Activated CD4-positive, alpha-beta T cell treated with anti-CD3 and anti-CD28 coated beads, Interleukin-10, Interleukin-2, amounts not matched to agents 100 ng/mL and 50 ng/mL, durations not matched to agents 16 hours and 8 hours (primary cell): Measurements from ENCODE around the gene HLA-DMB.
"Not testable (repeated sequence)": the region's sequence is repeated elsewhere in the genome, so short reads cannot be mapped to it uniquely, and the experiment has no call there.

Source experiments
- DNase-seq: peaks from one replicate; pipeline ENCODE4 v3.0.0-alpha.2; 2020

The HLA-DMB gene

DNA sequence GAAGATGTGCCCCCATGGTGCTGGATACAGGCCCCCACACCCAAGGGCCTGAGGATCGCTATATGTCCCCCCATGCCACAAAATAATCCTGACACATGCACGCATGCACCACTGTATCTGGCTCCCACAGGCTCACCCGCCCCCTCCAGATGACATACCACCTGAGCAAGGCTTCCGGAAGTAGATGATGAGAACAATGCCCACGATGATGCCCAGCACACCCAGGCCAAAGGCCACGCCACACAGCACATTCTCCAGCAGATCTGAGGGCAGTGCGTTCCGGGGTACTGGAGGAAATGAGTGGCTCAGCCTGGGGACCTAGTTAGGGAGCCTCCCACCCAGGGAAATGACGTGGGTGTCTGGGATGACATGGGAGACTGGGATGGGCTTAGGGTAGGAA is 8.3 kb upstream of the HLA-DMB start:
- DNase-seq, result no peak

DNA sequence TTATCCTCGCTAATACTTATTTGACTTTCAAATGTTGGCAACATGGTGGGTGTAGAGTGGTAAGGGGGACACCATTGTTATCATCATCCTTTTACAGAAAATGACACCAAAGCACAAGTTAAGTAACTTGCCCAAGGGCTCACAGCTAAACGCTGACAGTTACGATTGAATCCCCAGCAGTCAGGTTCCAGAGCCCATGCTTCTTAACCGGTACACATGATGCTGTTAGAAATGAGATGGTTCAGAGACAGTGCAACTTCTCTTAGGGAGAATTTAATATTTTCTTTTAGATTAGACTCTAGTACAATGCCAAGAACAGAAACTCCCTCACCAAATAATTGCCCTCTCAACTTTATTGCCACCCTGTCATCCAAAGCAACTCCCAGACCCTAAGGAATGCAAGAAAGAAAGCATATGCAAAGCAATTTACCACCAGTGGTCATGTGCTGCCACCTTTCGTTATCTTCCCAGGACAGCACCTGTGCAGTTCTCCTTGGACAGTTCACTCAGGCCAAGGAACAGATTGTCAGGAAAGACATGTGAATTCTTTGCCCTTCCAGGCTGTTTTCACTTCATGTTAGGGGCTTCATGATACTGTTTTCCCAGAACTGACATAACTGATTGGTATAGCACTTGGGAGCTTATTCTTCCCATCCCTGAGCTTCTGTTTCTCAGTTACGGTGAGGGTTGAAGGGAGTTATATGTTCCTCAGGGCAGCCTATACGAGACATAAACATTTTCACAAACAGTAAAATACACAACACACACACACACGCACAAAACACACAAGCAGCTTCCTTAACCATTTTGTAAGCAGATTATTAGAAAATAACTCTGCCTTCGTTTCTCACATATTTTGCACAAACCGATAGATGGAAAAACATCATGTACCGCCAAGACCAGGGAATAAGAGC is 7.0 kb upstream of the HLA-DMB start:
- peak; percentile 47 for DNase-seq

DNA sequence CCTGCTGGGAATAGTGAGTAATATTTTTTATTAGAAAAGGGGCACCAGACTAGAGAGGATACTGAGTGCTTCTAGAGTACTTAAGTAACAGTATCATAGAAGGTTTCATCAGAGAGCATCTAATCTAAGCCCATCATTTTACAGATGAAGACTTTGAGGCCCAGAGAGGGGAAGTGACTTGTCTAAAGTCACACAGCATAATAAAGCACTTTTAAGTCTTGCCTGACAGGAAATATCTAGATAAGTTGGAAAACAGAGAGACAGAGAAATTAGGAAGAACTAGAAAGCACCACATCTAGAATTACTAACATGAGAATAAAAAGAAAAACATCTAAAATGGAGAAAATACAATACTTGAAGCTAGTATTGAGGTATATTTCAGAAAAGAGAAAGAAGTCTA is 6.1 kb upstream of the HLA-DMB start:
- no peak for DNase-seq

DNA sequence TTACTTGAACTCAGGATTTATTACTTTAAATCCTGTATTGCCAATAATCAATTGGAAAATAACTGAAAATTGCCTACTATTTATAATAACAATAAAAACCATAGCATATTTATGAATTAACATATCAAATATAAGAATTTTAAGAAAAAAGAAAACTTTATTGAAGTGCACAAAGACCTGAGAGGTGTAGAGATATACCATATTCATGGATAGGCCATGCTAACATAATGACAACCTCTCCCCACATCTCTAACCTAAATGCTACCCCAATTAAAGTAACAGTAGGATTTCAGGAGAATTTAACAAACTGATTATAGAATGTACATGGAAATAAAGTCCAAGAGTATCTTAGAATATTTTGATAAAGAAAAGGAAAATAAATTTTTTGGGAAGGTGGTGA is 5.1 kb upstream of the HLA-DMB start:
- no peak for DNase-seq

DNA sequence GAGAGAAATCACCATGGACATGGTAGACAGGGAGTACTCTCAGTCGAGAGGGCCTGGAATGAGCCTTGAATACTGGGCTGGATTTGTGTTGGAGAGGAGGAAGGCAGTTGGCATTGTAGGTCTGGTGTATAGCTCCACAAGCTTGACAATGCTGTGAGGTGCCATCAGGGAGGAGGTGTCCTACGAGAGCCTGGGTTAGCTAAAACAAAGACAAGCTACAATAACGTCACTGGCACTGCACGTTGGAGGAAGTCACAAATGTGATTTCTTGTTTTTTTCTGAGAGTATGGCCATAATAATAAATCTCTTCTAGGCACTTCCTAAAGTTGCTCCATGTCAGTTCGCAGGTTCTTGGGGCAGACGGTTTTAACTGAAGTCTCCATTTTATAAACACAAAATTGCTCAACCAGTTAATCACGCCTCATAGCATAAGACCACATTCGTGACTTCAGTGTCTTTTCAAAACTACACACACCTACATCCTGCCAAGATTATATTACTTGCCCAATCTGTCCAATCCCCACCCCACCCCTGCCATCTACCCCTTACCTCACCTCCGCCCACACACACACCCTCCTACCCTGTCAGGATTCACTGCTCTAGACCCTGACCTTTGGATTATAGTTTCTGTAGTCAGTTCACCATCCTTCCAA is 4.4 kb upstream of the HLA-DMB start:
- DNase-seq, result peak; percentile 31

DNA sequence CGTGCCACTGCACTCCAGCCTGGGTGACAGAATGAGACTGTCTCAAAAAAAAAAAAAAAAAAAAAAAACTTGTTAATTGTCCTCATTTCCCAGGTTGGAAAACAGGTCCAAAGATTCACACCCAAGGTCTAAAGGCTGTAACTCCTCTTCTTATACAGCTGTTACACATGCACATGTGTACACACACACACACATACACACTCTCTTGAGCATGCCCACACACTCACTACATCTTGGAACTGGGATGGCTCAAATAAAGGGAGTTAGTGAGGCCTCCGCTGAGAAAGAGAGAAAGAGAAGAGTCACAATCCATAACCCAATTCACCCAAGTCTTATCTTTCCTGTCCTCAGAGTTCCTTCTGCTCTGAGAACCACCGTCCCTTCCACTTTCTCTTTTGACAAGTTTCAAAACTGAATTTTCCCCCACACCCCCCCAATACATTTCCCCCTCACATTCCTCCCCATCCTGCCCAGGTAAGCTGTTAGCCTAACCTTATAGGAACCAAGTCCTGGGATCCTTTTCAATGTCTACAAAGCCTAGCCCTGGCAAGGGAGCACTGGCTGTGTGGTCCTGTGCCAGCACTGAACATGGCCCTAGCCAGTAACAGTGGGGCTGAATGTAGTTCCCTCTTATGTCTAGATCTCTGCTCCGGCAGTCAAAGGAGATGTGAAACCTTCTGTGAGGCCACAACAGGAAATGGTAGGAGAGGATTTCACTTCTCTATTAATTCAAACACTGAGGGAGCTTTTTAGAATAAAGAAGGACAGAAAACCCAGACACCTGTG is 3.2 kb upstream of the HLA-DMB start:
- peak; percentile 61 for DNase-seq

DNA sequence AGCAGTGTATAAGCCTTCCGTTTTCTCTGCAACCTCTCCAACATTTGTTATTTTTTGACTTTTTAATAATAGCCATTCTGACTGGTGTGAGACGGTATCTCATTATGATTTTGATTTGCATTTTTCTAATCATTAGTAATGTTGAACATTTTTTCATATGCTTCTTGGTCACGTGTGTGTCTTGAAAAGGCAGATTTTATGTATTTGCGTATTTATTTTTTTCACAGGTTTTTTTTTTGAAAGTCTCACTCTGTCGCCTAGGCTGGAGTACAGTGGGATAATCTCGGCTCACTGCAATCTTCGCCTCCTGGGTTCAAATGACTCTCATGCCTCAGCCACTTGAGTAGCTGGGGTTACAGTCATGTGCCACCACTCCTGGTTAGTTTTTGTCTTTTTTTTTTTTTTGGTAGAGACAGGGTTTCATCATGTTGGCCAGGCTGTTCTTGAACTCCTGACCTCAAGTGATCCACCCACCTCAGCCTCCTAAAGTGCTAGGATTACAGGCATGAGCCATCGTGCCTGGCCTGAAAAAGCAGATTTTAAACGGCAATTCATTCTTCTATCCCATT is 1.8 kb upstream of the HLA-DMB start:
- not testable (repeated sequence) for DNase-seq

DNA sequence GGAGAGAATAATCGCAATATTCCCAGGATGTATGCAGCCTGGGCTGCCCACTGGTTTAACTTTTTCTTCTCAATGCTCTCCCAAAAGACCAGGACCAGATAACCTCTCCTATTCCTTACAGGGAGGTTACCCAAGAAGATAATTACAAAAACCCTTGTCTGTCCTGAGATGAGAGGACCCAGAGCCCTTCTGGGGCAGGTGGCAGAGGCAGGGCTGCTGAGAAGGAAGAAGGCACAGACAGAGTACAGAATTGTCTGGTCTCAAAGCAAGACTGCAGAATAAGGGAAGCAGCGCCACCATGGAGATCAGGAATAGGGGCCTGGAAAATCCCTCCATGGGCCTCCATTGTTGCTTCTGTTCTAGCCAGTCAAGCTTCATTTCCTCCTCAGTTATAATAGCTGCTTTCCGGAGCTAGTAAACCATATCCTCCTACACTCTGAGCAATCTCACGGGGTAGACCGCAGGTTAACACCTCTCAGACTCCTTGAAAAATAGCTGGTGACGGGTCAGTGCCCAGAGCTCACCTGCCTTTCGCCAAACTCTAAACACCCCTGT is 463 bp upstream of the HLA-DMB start:
- DNase-seq, result peak; percentile 77

DNA sequence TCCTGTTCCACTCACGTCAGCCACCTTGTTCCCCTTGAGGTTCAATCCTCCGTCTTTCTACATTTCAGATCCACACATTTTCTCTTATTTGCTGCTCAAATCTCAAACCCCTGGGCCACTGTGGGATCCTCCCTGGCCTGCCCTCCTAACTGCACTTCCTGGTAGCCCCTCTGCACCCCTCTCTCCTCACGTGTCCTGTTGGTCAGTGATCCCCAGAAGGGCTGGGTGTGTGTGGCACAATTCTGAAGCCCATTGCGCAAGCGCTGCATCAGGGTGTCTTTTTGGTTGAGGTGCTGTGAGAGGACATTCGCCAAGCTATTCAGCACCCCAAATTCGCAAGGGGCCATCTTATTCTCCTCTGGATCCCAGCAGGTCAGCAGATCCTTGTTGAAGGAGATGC is 2.3 kb downstream of the HLA-DMB start:
- DNase-seq, result no peak

DNA sequence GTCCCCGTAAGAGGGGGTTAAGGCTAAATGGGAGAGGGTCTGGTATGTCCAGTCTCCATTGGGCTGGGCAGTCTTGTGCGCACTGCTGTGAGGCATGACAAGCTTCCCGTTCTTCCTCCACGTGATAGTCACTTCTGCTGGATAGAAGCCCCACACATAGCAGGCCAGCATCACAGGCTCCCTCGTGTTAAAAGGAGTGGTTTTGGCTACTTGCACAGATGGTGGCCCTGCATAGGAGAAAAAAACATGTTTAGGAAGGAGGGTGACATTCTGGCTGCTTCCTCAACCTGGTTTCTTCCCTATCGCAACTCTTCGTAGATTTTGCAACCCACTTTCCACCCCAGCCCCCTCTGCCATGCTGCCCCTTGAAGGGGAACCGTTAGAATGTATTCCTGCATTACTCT is 3.6 kb downstream of the HLA-DMB start:
- DNase-seq, result no peak

DNA sequence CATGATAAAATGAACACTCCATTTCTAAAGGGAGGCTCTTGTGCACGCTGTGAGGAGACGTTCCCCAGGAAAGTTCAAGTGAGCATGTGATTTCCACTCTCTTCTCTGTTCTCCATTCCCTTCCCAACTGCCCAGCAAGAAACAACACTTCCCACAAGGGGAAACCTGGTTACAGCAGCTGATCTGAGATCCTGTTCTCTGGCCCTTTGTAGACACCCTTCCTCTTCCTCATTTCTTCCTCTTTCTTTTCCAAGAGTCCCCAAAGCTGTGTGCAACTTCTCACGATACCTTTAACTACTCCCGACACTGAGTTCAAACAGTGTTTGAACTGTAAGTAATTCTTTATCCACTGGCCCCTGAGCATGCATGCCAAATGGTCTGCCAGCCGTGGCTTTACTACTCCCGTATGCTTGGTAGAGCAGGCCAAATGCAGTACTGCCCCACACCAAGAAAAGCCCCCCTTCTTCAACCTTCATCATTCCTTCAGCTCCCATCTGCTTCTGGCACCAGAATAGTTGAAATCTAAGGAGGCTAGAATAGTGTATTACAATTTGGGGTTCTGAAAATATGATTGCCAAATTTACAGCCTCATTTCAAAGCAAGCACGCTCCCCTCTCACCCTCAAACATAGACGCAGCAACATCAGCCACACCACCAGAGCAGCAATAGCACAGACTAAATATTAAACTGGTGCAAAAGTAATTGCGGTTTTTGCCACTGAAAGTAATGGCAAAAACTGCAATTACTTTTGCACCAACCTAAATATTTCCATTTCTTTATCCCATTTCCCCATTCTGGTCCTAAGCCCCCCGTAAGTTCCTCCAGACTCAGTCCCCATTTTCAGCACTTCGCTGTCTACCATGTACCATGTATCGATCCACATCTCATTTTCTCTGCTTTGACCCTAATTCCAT is 4.3 kb downstream of the HLA-DMB start:
- no peak for DNase-seq

DNA sequence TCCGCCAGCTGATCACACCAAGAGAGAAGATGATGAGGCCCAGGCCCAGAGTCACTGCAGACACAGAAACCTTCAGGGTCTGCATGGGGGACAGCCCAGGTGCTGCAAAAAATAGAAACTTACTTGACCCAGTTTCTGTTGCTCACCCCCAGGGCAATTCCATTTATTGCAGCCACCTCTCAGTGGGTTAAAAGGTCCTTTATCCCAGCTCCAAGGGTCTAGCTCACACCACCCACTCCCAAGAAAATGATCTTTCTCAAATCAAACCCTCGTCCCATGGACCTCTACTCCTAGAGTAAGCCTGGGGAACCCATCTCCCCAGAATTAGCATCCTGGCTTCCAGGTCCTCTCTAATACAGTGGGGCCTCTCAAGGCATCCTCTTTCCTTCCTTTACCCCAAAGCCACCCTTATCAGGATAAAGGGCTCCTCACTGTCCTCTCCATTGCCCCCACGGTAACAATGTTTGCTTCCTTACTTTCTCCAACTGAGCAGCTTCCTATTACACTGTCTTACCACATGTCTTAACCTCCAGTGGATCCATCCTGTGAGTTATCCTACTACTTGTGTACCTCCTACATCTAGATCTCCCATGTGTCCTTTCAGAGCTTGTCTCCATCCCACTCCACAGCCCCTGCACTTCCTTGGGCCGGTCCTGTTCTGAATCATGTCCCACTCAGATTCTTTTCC is 5.1 kb downstream of the HLA-DMB start:
- DNase-seq, result no peak

DNA sequence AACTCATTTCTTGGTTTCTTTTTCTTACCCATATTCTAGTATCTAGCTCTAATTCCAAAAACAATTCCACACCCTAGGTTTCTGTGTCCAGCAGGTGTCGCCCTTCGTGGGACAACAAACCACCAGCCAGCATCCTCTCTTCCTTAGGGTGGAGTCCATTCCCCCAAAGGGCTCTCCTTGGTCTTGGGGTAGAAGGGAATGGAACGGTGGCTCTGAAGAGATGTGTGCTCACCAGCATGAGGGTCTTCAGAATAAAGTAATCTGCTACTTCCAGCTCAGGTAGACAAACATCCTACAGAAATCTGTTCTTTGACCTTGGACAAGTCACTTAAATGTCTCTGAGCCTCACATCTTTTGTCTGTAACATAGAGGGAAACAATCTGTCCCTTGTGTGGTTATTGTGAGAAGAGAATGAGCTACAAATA is 7.2 kb downstream of the HLA-DMB start:
- peak; percentile 74 for DNase-seq

DNA sequence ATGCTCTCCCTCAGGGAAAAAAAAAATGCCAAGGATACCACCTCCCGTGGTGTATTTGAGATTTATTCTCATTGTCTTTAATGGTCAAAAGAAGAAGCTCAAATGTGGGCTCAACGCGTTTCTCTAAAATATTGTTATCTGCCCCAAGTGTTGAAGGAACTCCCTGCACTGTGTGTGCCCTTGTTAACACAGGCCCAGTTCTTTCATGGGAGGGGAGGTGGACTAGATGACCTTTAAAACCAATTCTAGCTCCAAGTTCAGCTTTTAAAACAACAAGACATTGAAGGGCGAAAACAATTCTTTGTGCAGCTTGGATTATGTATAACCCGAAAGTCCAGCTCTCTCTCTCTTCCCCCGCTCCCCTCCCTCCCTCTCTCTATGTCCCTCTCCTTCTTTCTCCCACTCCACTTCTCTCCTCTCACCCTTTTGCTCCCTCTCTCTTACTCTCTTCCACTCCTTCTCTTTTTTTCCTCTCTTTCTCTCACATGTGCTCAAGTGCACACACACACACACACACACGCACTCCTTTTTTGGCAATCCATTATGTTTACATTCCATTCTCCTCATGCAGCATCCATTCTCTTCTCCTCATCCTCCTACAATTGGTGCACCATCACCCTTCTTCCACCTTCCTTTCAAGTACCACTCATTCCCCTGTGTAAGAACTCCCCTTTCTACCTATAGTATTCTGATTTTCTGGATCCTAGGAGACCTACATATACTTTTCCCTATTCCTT is 8.5 kb downstream of the HLA-DMB start:
- no peak for DNase-seq

DNA sequence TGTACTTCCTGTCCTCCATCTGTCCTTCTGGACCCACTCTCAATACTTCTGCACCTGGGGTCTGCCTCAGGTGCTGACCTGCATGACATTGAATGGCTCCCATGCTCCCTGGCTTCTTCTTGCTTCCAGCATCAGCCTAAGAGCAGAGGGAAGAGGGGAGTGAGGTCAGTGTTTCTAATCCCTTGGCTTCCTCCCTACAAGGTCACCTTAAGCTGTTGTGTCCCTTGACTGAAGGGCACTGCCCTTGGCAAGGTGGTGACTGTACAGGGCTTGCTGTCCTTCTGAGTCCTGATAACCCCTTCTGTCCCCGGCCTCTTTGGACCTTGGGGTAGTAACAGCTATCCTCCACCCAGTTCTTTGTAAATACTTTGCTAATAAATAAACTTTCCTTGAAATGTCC is 9.6 kb downstream of the HLA-DMB start:
- DNase-seq, result no peak

DNA sequence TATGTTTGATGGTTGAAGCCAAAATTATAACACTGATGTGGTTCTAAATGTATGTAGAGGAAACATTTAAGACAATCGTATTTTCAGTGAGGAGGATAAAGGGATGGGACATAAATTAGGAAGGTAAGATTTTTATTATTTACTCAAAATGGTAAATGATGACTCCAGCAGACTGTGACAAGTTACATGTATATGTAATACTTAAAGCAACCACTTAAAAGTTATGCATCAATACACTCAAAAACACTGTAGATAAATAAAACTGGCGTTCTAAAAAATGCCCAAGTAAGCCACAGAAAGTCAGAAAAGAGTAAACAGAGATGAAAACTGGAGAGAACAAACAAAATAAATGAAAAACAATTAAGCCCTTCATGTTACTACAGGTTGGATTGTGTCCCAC is 18.7 kb downstream of the HLA-DMB start:
- no peak for DNase-seq

DNA sequence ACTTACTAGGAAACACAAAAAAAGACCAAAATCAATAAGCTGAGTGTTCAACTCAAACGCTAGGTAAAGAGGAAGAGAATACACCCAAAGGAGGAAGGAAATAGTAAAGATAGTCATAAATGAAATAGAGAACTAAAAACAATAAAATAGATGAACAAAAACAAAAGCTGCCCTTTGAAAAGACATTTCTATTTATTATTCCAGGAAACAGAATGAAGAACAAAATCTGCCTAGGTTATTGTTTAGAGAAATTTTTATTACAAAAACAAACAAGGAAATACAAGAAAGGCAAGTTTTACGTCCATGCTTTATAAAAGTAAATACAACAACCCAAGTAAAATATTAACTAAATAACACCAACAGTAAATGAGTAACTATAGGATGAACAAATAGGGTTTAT is 20.1 kb downstream of the HLA-DMB start:
- DNase-seq, result no peak

DNA sequence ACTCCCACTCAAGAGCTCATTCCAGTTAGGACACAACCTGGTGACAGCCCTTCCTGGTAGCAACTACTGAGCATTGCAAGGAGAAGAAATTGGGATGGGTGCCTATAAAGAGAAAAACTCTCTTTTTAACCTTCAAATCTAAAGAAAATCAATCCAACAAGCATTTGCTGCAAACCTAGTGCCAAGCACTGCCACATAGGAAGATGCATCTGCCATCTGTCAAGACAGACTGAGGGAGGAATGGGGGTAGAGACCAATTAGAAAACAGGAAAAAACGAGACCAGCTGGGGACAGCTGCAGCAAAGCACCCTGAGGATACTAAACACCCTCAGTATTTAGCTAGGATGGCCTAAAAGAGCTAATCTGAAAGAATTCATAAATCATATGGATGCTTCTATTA is 27.9 kb downstream of the HLA-DMB start:
- no peak for DNase-seq

DNA sequence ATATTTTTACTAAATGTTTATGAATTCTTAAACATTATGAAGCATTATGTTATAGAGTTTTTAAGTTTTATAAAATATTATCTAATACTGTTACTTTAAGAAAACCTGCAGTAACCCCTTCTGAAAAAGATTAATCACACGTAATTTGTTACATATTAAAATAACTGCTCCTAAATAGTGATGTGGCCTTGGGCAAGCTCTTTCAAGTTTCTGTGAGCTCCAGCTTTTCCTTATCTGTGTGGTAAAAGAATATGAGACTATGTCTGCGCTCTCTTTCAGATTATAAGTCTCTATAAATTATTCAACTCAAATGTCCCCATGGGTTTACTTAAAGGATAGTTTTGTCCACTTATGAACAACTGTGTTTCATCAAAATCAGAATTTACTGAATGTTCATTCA is 31.9 kb downstream of the HLA-DMB start:
- no peak for DNase-seq

DNA sequence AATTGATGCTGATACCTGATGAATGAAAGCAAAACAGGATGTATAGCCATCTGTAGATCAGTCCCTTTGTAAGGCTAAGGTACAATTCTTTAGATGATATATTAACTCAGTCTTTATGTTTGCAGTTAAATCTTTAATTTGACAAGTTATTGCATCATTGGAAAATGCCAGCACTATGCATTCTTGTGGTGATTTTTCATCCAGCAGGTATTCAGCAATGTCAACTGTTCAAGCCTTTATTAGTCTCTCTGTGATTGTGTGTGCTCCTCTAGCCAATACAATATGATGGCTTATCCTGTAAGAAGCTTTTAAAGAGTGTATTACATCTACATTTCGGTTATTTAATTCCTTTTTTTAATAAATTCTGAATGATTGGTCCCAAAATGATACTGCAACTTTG is 34.3 kb downstream of the HLA-DMB start:
- no peak for DNase-seq
